GM18870 (cell line): ENCODE results near the gene C2orf42.
"Not testable (repeated sequence)": the region's sequence is repeated elsewhere in the genome, so short reads cannot be mapped to it uniquely, and the experiment has no call there.

Source experiments
- ATAC-seq: cut with Tn5 transposase; IDR thresholded peaks from one replicate; pipeline ENCODE4 v1.9.1; 2021; ENCODE audit warnings: moderate library complexity; ENCODE audit not compliant: unreplicated experiment

C2orf42 gene

GRCh38 chr2:70133491-70134322, 57.1 kb downstream of the C2orf42 start:
- ATAC-seq: no peak

- no peak for ATAC-seq
These were observed 57.7 kb downstream of the C2orf42 start for GRCh38 chr2:70133127-70133452.

GRCh38 chr2:70132244-70133126, 58.3 kb downstream of the C2orf42 start:
- peak; percentile 42 for ATAC-seq

- not testable (repeated sequence) for ATAC-seq
These were observed 59.3 kb downstream of the C2orf42 start for GRCh38 chr2:70131344-70132143.

GRCh38 chr2:70128005-70128404, 62.8 kb downstream of the C2orf42 start:
- no peak for ATAC-seq

- ATAC-seq: no peak
These were observed 64.4 kb downstream of the C2orf42 start for GRCh38 chr2:70126413-70126812.

GRCh38 chr2:70125498-70125898, 65.3 kb downstream of the C2orf42 start:
- ATAC-seq: no peak

DNA sequence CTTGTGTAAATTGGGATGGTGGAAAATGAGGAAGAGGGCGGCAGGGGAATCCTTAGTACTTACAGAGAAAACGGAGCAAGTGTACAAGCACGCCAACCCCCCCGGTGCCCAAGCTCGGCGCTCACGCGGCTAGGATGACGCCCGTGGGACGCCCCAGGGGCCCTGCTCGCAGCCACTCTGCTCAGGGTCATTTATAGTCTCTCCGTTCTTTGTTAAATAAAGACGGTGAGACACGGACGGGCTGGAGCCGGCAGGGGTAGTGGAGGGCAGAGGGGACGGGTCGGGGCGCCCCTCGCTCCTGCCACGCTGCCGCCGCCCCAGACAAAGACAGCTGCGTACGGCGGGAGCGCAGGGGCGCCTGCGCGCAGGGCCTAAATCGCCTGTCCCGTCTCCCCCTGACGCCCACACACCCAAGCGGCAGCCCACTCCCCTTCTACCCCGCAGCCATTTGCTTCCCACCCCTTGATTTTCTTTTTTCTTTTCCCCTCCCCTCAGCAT, 65.8 kb downstream of the C2orf42 start:
- no peak for ATAC-seq

DNA sequence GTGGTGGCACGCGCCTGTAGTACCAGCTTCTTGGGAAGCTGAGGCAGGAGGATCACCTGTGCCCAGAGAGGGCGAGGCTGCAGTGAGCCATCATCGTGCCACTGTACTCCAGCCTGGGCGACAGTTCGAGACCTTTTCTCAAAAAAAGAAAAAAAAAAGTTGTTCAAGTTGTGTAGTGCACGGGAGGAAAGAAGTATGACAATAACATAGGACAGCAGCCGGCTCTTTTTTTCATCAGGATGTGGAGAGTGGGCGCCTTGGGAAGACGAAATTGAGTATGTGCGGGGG, 67.0 kb downstream of the C2orf42 start:
- ATAC-seq: no peak

DNA sequence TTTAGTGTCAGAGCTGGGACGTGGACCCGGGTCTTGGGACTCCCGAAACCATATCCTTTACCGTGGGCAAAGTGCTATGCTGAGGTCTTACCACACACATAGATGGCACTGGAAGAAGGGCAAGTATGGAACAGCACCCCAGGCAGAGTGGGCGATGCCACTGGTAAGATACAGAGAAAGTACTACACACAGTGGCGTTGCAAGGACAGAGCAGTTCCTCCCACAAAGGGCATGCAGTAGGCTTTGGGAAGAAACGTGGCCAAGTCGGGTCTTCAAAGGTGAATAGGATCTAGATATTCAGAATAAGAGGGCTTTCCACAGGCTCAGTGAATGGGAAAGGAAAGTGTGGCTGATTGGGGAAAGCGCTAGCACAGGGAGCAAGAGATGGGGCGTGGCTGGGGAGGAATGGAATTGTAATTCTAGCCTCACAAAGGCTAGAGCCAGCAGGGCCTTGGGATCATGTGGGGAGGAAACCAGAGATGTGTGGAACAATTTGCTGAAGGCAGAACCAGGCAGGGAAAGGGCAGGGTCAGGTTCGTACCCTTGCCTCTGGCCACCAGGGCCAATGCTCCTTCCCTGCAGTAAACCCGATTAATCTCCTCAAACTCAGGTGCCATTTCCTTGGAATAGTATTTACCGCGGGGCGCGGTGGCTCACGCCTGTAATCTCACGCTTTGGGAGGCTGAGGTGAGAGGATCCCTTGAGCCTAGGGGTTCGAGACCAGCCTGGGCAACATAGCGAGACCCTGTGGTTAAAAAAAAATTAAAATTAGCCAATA, 67.6 kb downstream of the C2orf42 start:
- ATAC-seq: no peak

DNA sequence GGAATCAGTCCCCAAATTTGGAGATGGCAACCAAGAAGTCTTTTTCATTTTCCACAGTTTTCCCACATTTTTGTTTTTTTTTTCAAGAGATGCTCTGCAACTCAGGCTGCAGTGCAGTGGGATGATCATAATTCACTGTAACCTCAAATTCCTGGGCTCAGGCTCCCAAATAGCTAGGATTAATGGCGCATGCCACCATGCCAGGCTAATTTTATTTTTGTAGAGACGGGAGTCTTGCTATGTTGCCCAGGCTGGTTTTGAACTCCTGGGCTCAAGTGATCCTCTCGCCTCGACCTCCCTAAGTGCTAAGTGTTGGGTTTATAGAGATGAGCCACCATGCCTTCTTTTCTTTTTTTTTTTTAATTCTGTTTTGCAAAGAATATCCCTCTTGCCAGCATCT, 68.3 kb downstream of the C2orf42 start:
- no peak for ATAC-seq

DNA sequence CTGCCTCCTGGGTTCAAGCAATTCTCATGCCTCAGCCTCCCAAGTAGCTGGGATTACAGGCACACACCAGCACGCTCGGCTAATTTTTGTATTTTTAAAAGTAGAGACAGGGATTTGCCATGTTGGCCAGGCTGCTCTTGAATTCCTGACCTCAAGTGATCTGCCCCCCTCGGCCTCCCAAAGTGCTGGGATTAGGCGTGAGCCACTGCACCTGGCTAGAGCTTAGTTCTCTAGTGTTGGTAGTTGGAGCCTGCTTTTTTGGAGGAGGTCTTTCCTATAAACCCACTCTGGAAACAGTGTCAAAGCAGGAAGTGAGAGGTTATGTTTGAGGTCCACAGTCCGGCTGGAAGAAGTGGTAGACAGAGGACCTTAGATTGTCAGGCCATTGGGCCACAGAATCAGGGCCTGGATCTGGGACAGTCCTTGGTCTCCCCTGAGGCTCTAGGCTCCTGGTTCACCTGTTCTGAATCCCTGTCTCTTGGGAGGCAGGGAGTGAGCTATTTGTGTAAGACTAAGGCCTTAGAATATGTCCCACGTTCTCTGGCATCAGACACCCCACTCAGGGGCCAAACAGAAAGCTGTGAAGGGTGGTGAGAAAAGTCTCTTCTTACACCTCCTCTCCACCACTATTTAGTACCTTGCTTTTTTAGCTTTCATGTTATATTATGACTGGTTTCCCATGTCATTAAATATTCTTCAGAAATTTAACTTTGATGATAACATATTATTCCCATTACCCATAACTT, 69.0 kb downstream of the C2orf42 start:
- no peak for ATAC-seq

GRCh38 chr2:70118798-70119454, 71.9 kb downstream of the C2orf42 start:
- ATAC-seq: no peak

DNA sequence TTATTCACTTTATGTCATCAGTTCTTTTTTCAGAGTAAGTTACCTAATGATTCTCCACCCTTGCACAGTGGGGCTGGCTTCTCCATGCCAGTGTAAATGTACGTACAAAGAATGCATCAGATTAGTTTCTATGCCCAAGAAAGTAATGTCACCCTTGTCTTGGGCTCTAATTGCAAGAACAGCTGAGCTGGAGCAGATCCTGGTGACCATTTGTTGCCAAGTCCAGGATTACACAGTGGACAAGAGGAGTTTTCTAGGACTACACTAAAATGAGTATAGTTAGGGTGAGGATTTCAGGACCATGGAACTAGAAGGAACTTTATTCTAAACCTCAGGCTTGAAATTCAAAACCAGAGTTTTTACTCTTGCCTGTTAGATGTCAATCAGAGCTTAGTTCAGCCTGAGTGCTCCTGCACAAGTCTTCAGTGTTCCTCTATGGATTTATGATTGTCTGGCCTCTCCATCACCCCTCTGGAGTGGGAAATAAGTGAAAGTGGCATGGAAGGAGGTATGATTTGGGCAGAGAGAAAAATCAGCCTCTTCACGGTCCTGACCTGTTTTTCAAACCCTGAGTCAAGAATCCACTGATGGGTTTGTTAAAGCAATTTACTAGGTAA, 73.8 kb downstream of the C2orf42 start:
- ATAC-seq: no peak

DNA sequence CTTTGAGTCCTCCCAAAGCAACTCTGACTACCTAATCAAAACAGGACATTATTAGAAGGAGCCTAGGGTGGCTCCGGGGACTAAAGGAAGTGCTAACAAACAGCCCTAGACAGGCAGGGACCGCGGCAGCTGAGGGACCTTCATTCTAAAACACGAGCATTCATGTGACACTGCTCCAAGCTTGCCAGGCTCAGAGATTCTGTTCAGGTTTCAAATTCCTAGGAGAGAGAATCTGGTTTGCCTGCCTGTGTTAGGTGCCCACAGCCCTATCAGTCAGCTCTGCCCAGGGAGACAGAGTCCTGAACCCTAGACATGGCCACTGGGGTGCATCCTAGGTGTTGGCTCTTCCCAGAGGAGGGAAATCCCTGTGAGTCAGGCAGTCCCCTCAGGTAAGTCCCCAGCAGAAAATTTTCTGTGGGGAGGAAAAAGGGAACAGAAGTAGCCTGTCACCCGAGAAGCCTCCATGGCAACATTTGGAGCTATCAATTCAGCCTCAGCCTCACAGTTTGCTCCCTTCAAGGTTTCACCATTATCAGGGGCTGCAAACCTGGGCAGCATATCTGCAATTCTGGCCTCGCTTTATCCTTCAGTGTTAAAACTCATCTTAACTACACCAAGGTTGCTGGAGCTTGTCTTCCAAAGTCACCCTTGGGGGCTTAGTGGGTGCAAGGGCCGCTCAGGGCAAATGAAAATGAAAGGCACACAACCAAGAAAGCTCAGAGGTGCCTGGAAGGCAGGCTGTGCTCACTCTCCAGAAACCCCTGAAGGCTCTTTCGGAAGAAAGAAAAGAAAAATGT, 75.0 kb downstream of the C2orf42 start:
- ATAC-seq: peak; percentile 48

GRCh38 chr2:70113359-70114070, 77.3 kb downstream of the C2orf42 start:
- no peak for ATAC-seq

DNA sequence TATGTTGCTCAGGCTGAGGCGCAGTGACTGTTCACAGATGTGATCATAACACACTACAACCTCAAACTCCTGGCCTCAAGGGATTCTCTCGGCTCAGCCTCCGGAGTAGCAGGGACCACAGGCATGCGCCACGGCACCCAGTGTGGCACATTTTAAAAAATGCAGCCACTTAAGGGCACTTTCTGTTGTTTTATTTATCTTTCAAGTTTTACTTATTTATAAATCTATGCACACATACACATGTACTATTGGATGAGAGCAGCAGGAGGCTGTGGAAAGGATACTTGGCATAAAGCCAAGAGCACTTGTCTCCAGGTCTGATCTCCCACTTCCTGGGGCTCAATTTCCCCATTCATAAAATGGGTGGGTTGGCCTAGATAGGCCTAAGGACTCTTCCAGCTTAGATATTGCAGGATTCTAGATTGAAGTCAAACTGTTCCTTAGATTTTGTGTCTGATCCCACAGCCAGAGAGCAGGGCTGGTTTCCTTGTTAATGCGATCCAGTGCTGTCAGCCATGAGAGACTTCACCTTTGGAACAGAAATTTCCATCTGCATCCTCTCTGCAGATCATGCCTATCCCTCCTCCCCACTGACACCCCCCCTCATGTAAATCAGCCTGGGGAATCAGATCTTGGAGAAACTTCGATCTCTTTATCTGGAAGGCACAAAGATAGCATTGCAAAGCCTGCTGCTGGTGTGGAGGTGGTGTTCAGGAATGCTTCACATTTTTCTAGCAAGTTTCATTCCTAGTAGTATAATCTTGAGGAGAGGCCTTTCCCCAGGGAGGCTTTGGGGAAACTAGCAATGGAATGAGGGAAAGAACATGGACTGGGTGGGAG, 78.8 kb downstream of the C2orf42 start:
- ATAC-seq: no peak
